Stimulated activated CD4-positive, alpha-beta T cell treated with anti-CD3 and anti-CD28 coated beads, Interleukin-1b, Interleukin-23, amount 100 ng/mL, for 24 hours (primary cell): ENCODE data around the gene DOCK11.
"Not testable (repeated sequence)": the region's sequence is repeated elsewhere in the genome, so short reads cannot be mapped to it uniquely, and the experiment has no call there.

ENCODE experiments used
- DNase-seq, 4 experiments: peaks; one replicate each; pipeline ENCODE4 v3.0.0-alpha.2; 2020; ENCODE audit warnings: low read depth in 4 of 4, low spot score in 1 of 4

The DOCK11 gene

DNA sequence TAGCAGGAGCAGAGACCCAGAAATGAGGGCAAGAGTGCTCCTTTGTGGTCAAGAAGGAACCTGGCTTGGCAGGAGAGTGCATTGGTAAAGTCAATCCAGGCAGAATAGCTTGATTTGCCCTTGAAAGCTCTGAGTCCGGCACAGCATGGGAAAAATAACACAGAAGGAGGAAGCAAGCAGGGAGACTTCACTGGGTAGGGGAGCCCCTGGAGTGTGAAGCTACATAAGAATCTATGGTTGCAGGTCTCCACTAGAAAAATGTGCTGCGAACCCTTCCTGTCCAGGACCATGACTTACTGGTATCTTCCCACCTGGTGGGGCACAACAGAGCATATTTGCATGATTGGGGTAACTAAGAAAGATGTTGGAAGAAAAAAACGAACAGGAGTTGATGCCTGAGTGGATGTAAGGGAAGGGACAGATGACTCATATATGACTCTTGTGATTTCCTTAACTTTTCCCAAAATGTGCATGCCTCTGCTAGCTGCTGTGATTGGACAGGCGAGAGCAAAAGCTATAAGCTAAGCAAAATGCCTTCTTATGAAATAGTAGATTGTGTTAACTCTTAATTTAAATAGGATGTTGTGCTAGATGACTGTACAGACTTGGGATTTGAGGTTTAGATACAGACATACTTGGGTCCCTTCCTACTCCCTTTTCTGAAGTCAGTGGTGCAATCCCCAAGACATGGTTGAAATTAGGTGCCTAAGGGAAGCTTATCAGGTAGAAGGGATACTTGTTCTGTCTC lies 235.1 kb downstream of the DOCK11 start:
- DNase-seq: no peak

DNA sequence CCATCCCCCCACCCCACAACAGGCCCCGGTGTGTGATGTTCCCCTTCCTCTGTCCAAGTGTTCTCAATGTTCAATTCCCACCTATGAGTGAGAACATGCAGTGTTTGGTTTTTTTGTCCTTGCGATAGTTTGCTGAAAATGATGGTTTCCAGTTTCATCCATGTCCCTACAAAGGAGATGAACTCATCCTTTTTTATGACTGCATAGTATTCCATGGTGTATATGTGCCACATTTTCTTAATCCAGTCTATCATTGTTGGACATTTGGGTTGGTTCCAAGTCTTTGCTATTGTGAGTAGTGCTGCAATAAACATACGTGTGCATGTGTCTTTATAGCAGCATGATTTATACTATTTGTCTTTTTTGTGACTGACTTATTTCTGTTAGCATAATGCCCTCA lies 236.9 kb downstream of the DOCK11 start:
- not testable (repeated sequence) for DNase-seq

DNA sequence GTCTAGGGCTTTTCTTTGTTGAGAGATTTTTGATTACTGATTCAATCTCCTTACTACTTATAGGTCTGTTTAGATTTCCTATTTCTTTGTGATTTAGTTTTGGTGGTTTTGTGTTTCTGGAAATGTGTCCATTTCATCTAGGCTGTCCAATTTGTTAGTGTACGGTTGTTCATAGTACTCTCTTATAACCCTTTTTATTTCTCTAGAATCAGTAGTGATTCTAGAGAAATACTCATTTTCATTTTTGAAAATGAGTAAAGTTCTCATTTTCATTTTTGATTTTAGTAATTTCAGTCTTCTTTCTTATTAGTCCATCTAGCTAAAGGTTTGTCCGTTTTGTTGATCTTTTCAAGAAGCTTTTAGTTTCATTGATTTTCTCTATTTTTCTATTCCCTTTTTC lies 239.3 kb downstream of the DOCK11 start:
- no peak for DNase-seq
